OCI-LY7 (cell line): ENCODE results near the gene NPHP3. TPM values are rescaled to one million over a fixed set of nuclear protein-coding genes. Genes with fewer than 3 reads are reported as not detected.
"Not testable (repeated sequence)": the region's sequence is repeated elsewhere in the genome, so short reads cannot be mapped to it uniquely, and the experiment has no call there.

Experiments used
- BruUV-seq: library from RNA; stranded (reverse); fragments of 400-500 nt; replicated peaks from 2 replicates; lab custom pipeline; 2021; lab: Mats Ljungman, UMichigan
- CTCF ChIA-PET: fragments of 300-600 bp; sonication (Branson Sonifier 250); formaldehyde crosslinking; loops from one replicate; lab custom pipeline; 2022; ENCODE audit warnings: antibody characterized with exemption; ENCODE audit not compliant: unreplicated experiment; lab: Charles Lee
- POLR2A ChIA-PET: fragments of 300-600 bp; sonication (Branson Sonifier 250); formaldehyde crosslinking; loops from one replicate; lab custom pipeline; 2022; ENCODE audit warnings: antibody characterized with exemption; lab: Charles Lee
- DNase-seq: peaks from one replicate; pipeline ENCODE4 v3.0.0-alpha.2; 2015; ENCODE audit warnings: low spot score
- H2AFZ ChIP-seq: fragments of 200-600 bp; sonication (generic), shearing (Covaris generic); 2 replicates; pipeline ENCODE4 v1.6.1; 2014; ENCODE audit warnings: mild to moderate bottlenecking, antibody characterized with exemption, low read length, moderate library complexity
- H3K27ac ChIP-seq: fragments of 200-600 bp; sonication (generic); 2 replicates; pipeline ENCODE4 v1.5.1; 2014; ENCODE audit warnings: mixed run types, low read depth, mild to moderate bottlenecking, moderate library complexity, low read length, inconsistent platforms; ENCODE audit not compliant: poor library complexity, severe bottlenecking
- H3K36me3 ChIP-seq: fragments of 200-600 bp; sonication (generic); 2 replicates; pipeline ENCODE4 v1.6.1; 2014; ENCODE audit warnings: mild to moderate bottlenecking, antibody characterized with exemption, low read length, moderate library complexity, mixed read lengths; ENCODE audit not compliant: insufficient read depth
- H3K4me1 ChIP-seq: fragments of 200-600 bp; sonication (generic); 2 replicates; pipeline ENCODE4 v1.5.1; 2014; ENCODE audit warnings: mild to moderate bottlenecking, low read length; ENCODE audit not compliant: insufficient read depth, poor library complexity, severe bottlenecking
- H3K4me2 ChIP-seq: fragments of 200-600 bp; sonication (generic); 2 replicates; pipeline ENCODE4 v1.6.1; 2014; ENCODE audit warnings: mild to moderate bottlenecking, low read length
- H3K4me3 ChIP-seq: fragments of 200-600 bp; sonication (generic); 2 replicates; pipeline ENCODE4 v1.5.1; 2014; ENCODE audit warnings: mild to moderate bottlenecking, low read depth, low read length; ENCODE audit not compliant: poor library complexity, severe bottlenecking
- H3K79me2 ChIP-seq: fragments of 200-600 bp; sonication (generic); 2 replicates; pipeline ENCODE4 v1.6.1; 2016; ENCODE audit warnings: low read depth, mild to moderate bottlenecking, low read length, moderate library complexity, mixed read lengths; ENCODE audit not compliant: insufficient read depth
- H3K9me2 ChIP-seq: fragments of 200-600 bp; sonication (generic); 2 replicates; pipeline ENCODE4 v1.6.1; 2016; ENCODE audit warnings: mild to moderate bottlenecking, low read length, mixed read lengths; ENCODE audit not compliant: insufficient read depth
- H3K9me3 ChIP-seq: fragments of 200-600 bp; sonication (generic); 2 replicates; pipeline ENCODE4 v1.6.1; 2014; ENCODE audit warnings: mild to moderate bottlenecking, mixed run types, low read length, mixed read lengths
- H4K20me1 ChIP-seq: fragments of 200-600 bp; sonication (generic); 2 replicates; pipeline ENCODE4 v1.6.1; 2014; ENCODE audit warnings: mild to moderate bottlenecking, antibody characterized with exemption, low read length, moderate library complexity, mixed read lengths; ENCODE audit not compliant: insufficient read depth
- EZH2phosphoT487 ChIP-seq: fragments of 200-600 bp; sonication (generic); IDR thresholded peaks from 2 replicates; pipeline ENCODE4 v1.6.1; 2018; ENCODE audit warnings: low read depth, borderline replicate concordance, mild to moderate bottlenecking, mixed run types, antibody characterized with exemption, low read length, moderate library complexity, mixed read lengths
- intact Hi-C: fragments of 100-400 bp; cut with micrococcal nuclease; formaldehyde crosslinking; loops from one replicate; pipeline ENCODE4 v1.10.0; 2022; ENCODE audit not compliant: unreplicated experiment
- total RNA-seq, 2 experiments: library from RNA; depleted of rRNA in 1 of 2; stranded (reverse); fragments of >200 nt in 1 of 2; shearing (Covaris generic) in 1 of 2; gene quantifications; 2 replicates each; pipeline ENCODE4 v1.2.3, GENCODE V29; 2014 to 2022
- TF ChIP-seq, protein P1 (sequence below): fragments of 200-600 bp; sonication (generic); conservative IDR thresholded peaks from 2 replicates; pipeline ENCODE4 v1.5.1; 2014; ENCODE audit warnings: mild to moderate bottlenecking, antibody characterized with exemption, low read length, moderate library complexity, mixed read lengths

The NPHP3 gene
- total RNA-seq, 2 experiments from 2014 or later: 8.5 to 10.6 TPM

DNA sequence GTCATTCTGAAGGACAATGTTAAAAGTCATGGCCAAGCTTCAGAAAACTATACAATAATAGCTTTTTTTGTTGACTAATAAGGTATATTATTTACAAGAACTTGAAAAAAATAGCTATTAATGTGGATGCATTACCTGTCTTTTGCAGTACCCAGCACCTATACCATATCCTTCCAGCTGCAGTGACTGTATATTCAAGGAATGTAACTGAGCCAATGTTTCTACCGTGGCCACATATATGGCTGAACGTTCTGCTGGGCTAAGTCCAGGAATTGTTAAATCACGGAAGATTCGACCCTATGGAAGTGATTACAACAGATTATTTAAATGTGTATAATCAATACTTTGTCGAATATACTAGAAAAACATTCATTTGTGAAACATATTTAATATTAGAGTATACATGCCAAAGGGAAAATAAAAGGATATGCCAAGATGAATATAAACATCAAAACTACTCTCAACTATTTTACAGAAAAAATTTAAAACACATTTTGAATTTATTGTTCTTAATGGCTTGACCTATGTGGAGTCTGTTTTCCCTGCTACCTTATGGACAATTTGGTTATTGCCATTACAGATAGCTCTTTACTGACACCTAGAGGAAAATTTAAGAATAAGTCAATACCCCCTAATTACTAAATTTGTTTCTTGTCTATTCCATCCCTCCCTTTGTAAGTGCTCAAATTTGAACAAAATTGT is 80.2 kb downstream of the NPHP3 start:
- BruUV-seq: no TSS peak
- Histone ChIP-seq H3K79me2 (no peaks in the 10 kb centered on the region), H3K9me3 (no peaks in the 10 kb centered on the region), H3K4me3 (no peak overlapping the region), H3K9me2 (no peaks in the 10 kb centered on the region), H2AFZ (no peak overlapping the region), H3K4me1 (no peaks in the 10 kb centered on the region), H3K27ac (no peak overlapping the region), H3K36me3 (peaks cover 22% of the 10 kb centered on the region; the same call in 1 of the 2 replicates), H3K4me2 (no peak overlapping the region), H4K20me1 (0 out of 2 replicates have a peak, but pooled peaks cover 6% of the 10 kb centered on the region)
- CTCF ChIA-PET: interaction anchor here (0.6 kb wide), 1 partner anchor 106 kb away, joined by 4 read pairs; no protein-coding TSS in a partner anchor
- TF ChIP-seq EZH2phosphoT487: no peak
- TF ChIP-seq, protein P1, sequence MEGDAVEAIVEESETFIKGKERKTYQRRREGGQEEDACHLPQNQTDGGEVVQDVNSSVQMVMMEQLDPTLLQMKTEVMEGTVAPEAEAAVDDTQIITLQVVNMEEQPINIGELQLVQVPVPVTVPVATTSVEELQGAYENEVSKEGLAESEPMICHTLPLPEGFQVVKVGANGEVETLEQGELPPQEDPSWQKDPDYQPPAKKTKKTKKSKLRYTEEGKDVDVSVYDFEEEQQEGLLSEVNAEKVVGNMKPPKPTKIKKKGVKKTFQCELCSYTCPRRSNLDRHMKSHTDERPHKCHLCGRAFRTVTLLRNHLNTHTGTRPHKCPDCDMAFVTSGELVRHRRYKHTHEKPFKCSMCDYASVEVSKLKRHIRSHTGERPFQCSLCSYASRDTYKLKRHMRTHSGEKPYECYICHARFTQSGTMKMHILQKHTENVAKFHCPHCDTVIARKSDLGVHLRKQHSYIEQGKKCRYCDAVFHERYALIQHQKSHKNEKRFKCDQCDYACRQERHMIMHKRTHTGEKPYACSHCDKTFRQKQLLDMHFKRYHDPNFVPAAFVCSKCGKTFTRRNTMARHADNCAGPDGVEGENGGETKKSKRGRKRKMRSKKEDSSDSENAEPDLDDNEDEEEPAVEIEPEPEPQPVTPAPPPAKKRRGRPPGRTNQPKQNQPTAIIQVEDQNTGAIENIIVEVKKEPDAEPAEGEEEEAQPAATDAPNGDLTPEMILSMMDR: peak; percentile 90
- POLR2A ChIA-PET: interaction anchor here (0.9 to 1.9 kb wide), 7 partner anchors 11 to 118 kb away, joined by 3 to 6 read pairs (median 5); no protein-coding TSS in a partner anchor
- intact Hi-C loops: loop anchor here (1.0 to 10.0 kb wide), 2 partner anchors 106 to 287 kb away; no protein-coding TSS in a partner anchor
- peak; percentile 53 for DNase-seq

- H3K9me2 ChIP-seq, DNase-seq, H3K9me3 ChIP-seq, H3K79me2 ChIP-seq, H3K4me3 ChIP-seq, H2AFZ ChIP-seq, H3K4me1 ChIP-seq, H3K27ac ChIP-seq, BruUV-seq, H3K4me2 ChIP-seq, H4K20me1 ChIP-seq: not testable (repeated sequence)
- ChIA-PET POLR2A (interaction anchor here (0.7 to 1.9 kb wide), 7 partner anchors 15 to 118 kb away, joined by 3 to 6 read pairs (median 5); no protein-coding TSS in a partner anchor), CTCF (interaction anchor here (0.6 kb wide), 1 partner anchor 105 kb away, joined by 4 read pairs; no protein-coding TSS in a partner anchor)
- peaks cover 22% of the 10 kb centered on the region; the same call in 1 of the 2 replicates for H3K36me3 ChIP-seq
- intact Hi-C loops: loop anchor here (10.0 kb wide), 1 partner anchor 287 kb away; no protein-coding TSS in a partner anchor
These were observed 80.8 kb downstream of the NPHP3 start for GRCh38 chr3:132641427-132641826.

DNA sequence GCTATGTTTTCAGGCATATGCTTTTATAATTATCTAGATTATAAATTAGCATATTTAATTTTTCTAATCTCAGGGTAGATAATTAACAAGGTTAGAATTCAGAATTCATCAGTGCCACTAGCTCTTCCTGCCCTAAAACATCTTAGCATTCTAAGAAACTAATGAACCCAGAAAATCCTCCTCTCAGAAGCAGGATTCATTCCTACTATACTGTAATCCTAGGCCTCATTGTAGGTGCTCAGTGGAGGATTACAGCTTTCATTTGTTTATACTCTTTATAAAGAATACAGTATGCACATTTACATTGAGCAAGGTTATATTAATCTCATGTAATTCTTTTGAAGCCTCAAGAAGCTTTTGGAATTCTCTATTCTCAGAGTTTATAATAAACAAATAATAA is 83.5 kb downstream of the NPHP3 start:
- intact Hi-C loops: no loop called here
- no peak for TF ChIP-seq EZH2phosphoT487
- TF ChIP-seq, protein P1: no peak
- DNase-seq: no peak
- Histone ChIP-seq H3K9me3 (no peaks in the 10 kb centered on the region), H3K4me2 (no peak overlapping the region), H2AFZ (no peak overlapping the region), H3K36me3 (peaks cover 22% of the 10 kb centered on the region; the same call in 1 of the 2 replicates), H3K4me1 (no peaks in the 10 kb centered on the region), H3K27ac (no peak overlapping the region), H3K9me2 (no peaks in the 10 kb centered on the region), H3K4me3 (no peak overlapping the region), H4K20me1 (no peaks in the 10 kb centered on the region), H3K79me2 (no peaks in the 10 kb centered on the region)
- POLR2A ChIA-PET: interaction anchor here (0.5 to 1.1 kb wide), 2 partner anchors 96 to 123 kb away, joined by 3 read pairs; no protein-coding TSS in a partner anchor
- CTCF ChIA-PET: interaction anchor here (0.7 kb wide), 1 partner anchor 290 kb away, joined by 3 read pairs; no protein-coding TSS in a partner anchor
- BruUV-seq: no TSS peak
